SK-N-MC (cell line): ENCODE measurements around the gene DDX20.

Source experiments
- EZH2 ChIP-seq: fragments of 200-600 bp; sonication (generic); IDR thresholded peaks from one replicate; pipeline ENCODE4 v1.6.1; 2017; ENCODE audit warnings: antibody characterized with exemption
- FOXP2 ChIP-seq: optimal IDR thresholded peaks from 2 replicates; pipeline ENCODE3; 2011; ENCODE audit warnings: mild to moderate bottlenecking, moderate library complexity; ENCODE audit not compliant: insufficient read depth; ENCODE audit errors: extremely low read length, control extremely low read depth
- POLR2AphosphoS5 ChIP-seq: IDR thresholded peaks from 2 replicates; pipeline ENCODE4 v1.6.1; 2012; ENCODE audit warnings: mild to moderate bottlenecking, low read depth, low read length, borderline replicate concordance

DNA sequence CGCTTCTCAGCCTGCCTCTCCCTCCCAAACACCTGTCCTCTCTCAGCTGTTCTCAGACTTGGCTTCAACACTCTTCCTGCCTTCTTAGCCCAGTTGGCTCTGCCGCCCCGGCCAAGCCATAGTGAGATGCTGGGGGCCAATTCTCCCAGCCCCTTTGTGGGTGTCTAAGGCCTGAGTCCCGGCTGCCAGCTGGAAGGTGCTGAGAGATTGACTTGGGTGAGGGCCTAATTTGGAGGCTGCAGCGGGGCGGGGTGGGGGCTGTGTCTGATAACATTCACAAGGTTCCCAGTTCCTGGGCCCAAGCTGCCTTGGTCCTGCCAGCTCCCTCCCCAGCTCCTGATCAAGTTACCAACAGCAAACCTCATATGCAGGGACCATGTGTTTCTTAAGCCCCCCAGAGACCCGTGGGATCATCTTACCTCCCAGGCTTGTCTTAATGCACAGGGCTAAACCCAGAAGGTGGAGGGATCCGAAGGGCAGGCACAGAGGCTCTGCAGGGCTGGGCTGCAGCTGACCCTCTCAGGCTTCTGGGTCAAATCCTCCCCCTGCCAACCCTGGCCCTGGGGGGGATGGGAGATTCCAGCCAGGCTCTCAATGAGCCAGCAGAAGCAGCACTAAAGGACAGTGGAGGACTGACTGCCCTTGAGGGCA, 26.3 kb upstream of the DDX20 start:
- no peak for TF ChIP-seq POLR2AphosphoS5
- TF ChIP-seq EZH2: no peak
- no peak for TF ChIP-seq FOXP2
